ENCODE measurements around the gene RASA3. TPM values are rescaled to one million over a fixed set of nuclear protein-coding genes. Genes with fewer than 3 reads are reported as not detected.
"Not testable (repeated sequence)": the region's sequence is repeated elsewhere in the genome, so short reads cannot be mapped to it uniquely, and the experiment has no call there.

Gene RASA3
- total RNA-seq, 2 experiments from 2014 or later: 3.6 to 17.9 TPM

DNA sequence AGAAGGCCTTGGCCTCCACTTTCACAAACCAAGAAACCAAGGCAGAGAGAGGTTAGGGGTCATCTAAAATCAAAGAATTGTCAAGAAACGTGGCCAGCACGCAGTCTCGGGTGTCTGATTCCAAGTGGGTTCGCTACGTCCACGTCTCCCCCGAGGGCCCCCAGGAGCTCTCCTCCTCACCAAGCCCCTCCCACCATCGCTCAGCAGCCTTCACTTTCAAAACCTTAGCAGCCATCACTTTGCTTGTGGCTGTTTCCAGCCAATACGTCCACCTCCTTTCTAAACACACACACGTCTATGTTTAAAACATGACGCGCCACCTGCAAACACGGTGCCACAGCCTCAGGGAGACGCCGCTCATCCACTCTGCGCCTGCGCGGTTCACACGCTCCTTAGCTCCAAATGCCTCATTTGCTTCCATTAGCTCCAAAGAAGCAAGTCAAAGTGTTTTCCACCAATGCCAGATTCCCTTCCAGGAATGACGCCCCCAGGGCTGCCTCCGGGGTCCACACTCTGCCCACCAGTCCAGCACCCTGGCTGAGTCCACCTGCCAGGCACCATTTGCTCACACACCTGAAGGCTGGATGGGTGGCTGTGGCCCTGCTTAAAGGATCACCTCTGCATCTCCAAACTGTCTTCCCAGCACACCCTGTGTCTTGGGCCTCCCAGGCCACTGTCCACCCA is 5.5 kb downstream of the RASA3 start:
- Histone ChIP-seq H3K4me3 (ENCODE audit: low read depth, low read length, poor library complexity, severe bottlenecking) (no peak overlapping the region), H3K4me2 (ENCODE audit: low read length) (no peak overlapping the region), H2AFZ (ENCODE audit: low read length) (no peak overlapping the region), H3K27ac (ENCODE audit: low read depth, low read length, poor library complexity, severe bottlenecking) (no peak overlapping the region), H3K9me3 (ENCODE audit: low read length) (no peaks in the 10 kb centered on the region), H4K20me1 (ENCODE audit: insufficient read depth, low read length) (peaks cover 8% of the 10 kb centered on the region; the same call in 1 of the 2 replicates), H3K4me1 (ENCODE audit: insufficient read depth, low read length, poor library complexity, severe bottlenecking) (peaks cover 39% of the 10 kb centered on the region), H3K9me2 (ENCODE audit: insufficient read depth, low read length) (no peaks in the 10 kb centered on the region), H3K79me2 (ENCODE audit: insufficient read depth, low read depth, low read length) (no peaks in the 10 kb centered on the region), H3K36me3 (ENCODE audit: insufficient read depth, low read length) (no peaks in the 10 kb centered on the region)
- POLR2A ChIA-PET: no interaction called here
- intact Hi-C loops (cut with micrococcal nuclease; ENCODE audit: unreplicated experiment): no loop called here
- no peak for DNase-seq (ENCODE audit: low spot score)
- CTCF ChIA-PET (ENCODE audit: unreplicated experiment): no interaction called here
- BruUV-seq (replicated peaks): no TSS peak
- TF ChIP-seq CTCF (conservative IDR thresholded peaks at IDR 0.05; ENCODE audit: low read length): no peak
- TF ChIP-seq EZH2phosphoT487 (IDR thresholded peaks at IDR 0.05; ENCODE audit: borderline replicate concordance, low read depth, low read length): no peak

DNA sequence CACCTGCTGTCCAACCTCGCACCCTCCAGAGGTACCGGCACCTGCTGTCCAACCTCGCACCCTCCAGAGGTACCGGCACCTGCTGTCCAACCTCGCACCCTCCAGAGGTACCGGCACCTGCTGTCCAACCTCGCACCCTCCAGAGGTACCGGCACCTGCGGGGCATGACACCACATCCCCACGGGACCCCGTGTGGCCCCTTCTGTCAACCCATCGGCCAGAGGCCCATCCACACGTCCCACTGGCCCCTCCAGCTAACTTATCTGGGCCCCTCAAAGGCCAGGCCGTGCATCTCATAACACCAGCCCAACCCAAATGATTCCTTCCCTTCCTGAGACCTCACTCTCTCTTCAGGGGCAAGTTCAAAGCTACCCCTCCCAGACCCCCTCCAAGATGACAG is 6.3 kb downstream of the RASA3 start:
- H3K4me2 ChIP-seq (ENCODE audit: low read length); H3K9me3 ChIP-seq (ENCODE audit: low read length); H4K20me1 ChIP-seq (ENCODE audit: insufficient read depth, low read length); H3K9me2 ChIP-seq (ENCODE audit: insufficient read depth, low read length); H3K36me3 ChIP-seq (ENCODE audit: insufficient read depth, low read length); BruUV-seq (replicated peaks); CTCF ChIA-PET (ENCODE audit: unreplicated experiment); DNase-seq (ENCODE audit: low spot score); H2AFZ ChIP-seq (ENCODE audit: low read length); intact Hi-C loops (cut with micrococcal nuclease; ENCODE audit: unreplicated experiment); H3K79me2 ChIP-seq (ENCODE audit: insufficient read depth, low read depth, low read length); POLR2A ChIA-PET; H3K4me3 ChIP-seq (ENCODE audit: low read depth, low read length, poor library complexity, severe bottlenecking); H3K27ac ChIP-seq (ENCODE audit: low read depth, low read length, poor library complexity, severe bottlenecking): not testable (repeated sequence)
- peaks cover 31% of the 10 kb centered on the region for H3K4me1 ChIP-seq (ENCODE audit: insufficient read depth, low read length, poor library complexity, severe bottlenecking)

- ChIA-PET POLR2A (no interaction called here), CTCF (ENCODE audit: unreplicated experiment) (no interaction called here)
- H3K27ac ChIP-seq (ENCODE audit: low read depth, low read length, poor library complexity, severe bottlenecking): no peak overlapping the region
- no TSS peak for BruUV-seq (replicated peaks)
- TF ChIP-seq CTCF (conservative IDR thresholded peaks at IDR 0.05; ENCODE audit: low read length) (no peak), EZH2phosphoT487 (IDR thresholded peaks at IDR 0.05; ENCODE audit: borderline replicate concordance, low read depth, low read length) (no peak)
- H4K20me1 ChIP-seq (ENCODE audit: insufficient read depth, low read length): peaks cover 8% of the 10 kb centered on the region; the same call in 1 of the 2 replicates
- H3K36me3 ChIP-seq (ENCODE audit: insufficient read depth, low read length): no peaks in the 10 kb centered on the region
- H3K4me2 ChIP-seq (ENCODE audit: low read length): no peak overlapping the region
- peaks cover 26% of the 10 kb centered on the region for H3K4me1 ChIP-seq (ENCODE audit: insufficient read depth, low read length, poor library complexity, severe bottlenecking)
- no peak overlapping the region for H3K4me3 ChIP-seq (ENCODE audit: low read depth, low read length, poor library complexity, severe bottlenecking)
- intact Hi-C loops (cut with micrococcal nuclease; ENCODE audit: unreplicated experiment): no loop called here
- no peak for DNase-seq (ENCODE audit: low spot score)
- H3K79me2 ChIP-seq (ENCODE audit: insufficient read depth, low read depth, low read length): no peaks in the 10 kb centered on the region
- H2AFZ ChIP-seq (ENCODE audit: low read length): no peak overlapping the region
- no peaks in the 10 kb centered on the region for H3K9me2 ChIP-seq (ENCODE audit: insufficient read depth, low read length)
- H3K9me3 ChIP-seq (ENCODE audit: low read length): no peaks in the 10 kb centered on the region
These were observed 6.8 kb downstream of the RASA3 start for GRCh38 chr13:114125589-114125988.
